Hematopoietic multipotent progenitor cell (in vitro differentiated cells): Measurements from ENCODE around the gene INHA. TPM values are rescaled to one million over a fixed set of nuclear protein-coding genes. Genes with fewer than 3 reads are reported as not detected.

Experiments used
- DNase-seq, 3 donors: peaks; one replicate each; pipeline ENCODE4 v3.0.0-alpha.2; 2011 to 2015; ENCODE audit warnings: low read depth in 2 of 3, low spot score in 2 of 3
- total RNA-seq: library from RNA; depleted of rRNA; stranded (reverse); fragments of >200 nt; gene quantifications from one replicate; pipeline ENCODE4 v1.2.3, GENCODE V29; 2012

The INHA gene
- total RNA-seq, 1 donor: 0.27 TPM

DNA sequence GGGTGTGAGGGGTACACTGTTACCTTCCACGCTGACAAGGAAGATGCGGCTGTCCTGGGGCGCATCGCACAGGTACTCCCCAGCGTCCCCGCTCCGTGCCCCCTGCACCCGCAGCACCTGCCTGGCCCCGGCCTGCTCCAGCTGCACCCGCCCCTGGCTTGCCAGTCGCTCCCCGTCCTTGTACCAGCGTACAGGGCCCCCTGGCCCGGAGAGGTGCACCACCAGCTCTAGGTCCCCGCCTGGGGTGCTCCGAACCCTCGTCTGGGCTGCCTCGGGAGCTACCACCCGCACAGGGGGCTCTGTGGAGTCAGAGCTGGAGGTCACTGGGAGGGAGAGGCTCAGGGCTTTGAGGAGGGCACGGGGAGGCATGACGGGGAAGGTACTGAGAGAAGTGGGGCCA is 14.8 kb upstream of the INHA start:
- no peak for DNase-seq

DNA sequence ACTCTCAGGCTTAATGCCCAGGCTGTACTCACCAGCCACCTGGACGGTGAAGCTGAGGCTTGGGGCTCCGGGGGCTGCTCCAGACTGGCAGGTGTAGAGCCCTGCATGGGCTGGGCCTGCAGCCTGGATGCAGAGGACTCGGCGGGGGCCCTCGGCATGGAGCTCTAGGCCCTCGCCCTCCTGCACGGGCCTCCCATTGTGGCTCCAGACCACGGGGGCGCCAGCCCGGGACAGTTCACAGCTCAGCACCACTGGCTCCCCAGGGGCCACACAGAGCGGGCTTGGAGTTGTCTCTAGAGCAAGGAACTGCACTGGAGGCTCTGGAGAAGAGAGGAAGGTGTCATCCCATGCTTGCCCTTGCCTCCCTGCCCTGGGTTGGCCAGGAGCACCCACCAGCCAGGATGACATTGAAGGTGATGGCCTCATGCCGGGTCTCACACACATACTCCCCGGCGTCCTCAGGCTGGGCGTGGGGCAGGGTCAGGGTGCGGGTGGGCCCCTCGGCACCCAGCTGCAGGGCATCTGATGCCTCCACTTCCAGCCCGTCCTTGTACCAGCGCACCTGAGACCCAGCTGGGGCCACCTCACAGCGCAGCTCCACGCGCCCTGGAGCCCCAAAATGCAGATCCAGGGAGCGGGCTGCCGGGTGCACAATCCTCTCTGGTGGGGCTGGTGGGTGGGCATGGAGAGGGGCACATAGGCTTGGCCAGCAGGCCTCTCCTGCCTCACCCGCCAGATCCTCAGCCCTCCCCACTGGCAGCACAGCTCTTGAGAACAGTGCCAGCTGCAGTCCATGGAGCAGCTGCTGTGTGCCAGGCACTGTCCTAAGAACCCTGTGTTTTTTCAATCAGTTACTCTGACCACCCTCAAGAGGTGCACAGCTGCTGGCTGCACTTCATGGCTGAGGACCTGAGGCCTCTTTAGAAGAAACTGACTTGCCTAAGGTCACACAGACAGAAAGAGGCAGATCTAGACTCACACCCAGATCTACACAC is 14.0 kb upstream of the INHA start:
- no peak for DNase-seq

GRCh38 chr2:219559156-219559915 is 12.8 kb upstream of the INHA start:
- no peak for DNase-seq

- peak in 1 of 3 donors; percentile 21 for DNase-seq
Measured at GRCh38 chr2:219560037-219560892, 11.8 kb upstream of the INHA start.

DNA sequence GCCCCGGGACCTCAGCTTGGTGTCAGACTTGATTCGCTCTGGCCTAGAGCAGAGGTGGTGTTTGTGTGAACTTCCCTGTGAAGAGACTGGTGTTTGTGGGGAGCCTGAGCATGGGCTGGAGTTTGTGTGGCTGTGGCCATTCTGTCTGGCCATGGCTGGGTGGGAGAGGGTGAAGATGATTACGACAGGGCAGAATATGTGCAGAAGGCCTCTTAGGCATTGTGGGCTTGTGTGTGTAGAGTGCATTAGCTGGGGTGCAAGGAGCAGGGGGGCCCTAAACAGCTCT is 11.3 kb upstream of the INHA start:
- no peak for DNase-seq

GRCh38 chr2:219561179-219562048 is 10.7 kb upstream of the INHA start:
- no peak for DNase-seq

DNA sequence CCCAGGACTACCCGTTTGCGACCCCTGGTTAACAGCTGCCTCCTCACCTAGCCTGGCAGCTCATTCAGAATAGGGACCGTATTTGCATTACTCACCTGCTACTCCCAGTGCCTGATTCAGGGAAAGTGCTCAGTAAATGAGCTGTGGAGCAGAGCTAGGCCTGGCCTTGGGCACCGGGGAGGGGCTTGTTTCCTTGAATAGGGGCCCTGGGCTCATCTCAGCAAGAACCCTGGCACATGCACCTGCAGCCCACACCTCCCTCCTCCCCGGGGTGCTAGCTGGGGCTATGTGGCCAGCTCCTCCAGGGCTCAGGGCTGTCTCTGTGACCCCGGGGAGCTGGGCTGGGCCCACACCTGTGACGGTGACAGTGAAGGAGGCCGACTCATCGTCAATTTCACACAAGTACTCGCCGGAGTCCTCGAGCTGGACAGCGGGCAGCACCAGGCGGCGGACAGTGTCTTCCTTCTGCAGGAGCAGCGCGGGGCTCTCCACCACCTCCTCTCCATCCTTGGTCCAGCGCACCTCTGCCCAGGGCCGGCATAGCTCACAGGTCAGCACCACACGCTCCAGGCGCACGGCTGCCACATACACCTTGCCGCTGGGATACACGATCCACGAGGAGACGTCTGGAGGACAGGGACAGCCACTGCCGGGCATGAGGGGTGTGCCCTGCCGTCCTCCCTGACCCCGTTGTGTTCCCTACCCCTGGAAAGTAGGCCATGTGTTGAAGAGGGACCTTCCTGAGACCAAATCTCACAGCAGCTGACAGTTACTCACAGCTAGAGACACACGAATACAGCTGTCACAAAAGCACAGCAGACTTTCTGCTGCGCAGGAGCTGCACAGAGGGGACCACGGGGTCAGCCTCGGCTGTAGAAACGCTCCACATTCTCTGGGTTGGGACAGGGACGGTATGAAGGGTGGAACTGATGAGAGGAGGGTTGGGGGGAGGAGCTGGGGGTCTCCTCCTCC is 9.8 kb upstream of the INHA start:
- DNase-seq: no peak

GRCh38 chr2:219563271-219563928 is 8.7 kb upstream of the INHA start:
- DNase-seq: no peak

DNA sequence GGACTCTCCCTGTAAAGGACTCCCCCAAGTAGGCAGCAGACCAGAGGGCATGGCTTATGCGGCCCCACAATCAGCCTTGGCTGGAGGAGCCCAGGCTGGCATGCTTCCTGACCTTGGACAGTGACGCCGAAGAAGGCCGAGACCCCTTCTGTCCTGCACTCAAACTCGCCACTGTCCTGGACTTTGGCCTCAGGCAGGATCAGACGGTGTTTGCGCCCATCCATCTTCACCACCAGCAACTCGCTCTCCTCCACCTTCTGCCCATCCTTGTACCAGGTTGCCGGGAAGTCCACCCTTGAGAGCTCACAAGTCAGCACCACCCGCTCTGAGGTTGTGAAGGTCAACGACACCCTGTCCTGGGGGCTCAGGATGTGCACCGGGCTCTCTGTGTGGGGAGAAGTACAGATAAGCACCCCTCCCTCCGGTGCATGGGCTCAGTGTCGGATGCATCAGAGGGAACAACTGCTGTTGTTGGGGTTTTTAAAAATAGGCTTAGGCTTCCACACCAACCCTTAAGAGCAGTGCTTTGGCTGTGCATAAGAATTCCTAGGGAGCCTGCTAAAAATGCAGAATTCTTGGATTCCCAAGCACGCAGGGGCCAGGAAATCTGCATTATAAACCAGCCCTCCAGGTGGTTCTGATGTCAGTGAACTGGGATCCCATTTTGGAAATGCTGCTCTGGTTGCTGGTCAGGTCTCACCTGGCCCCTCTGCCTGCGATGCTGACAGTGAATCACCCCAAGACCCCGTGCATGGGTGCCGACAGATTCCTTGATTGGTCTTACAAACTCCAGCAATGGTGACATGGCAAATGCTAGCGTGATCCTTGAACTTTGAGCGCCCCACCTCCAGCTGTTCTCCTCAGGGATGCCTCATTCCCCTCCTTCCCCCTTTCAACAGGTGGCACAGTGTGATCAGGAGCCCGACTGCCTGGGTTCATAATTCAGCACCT is 6.7 kb upstream of the INHA start:
- no peak for DNase-seq

- no peak for DNase-seq
Measured at GRCh38 chr2:219566640-219567039, 5.5 kb upstream of the INHA start.

DNA sequence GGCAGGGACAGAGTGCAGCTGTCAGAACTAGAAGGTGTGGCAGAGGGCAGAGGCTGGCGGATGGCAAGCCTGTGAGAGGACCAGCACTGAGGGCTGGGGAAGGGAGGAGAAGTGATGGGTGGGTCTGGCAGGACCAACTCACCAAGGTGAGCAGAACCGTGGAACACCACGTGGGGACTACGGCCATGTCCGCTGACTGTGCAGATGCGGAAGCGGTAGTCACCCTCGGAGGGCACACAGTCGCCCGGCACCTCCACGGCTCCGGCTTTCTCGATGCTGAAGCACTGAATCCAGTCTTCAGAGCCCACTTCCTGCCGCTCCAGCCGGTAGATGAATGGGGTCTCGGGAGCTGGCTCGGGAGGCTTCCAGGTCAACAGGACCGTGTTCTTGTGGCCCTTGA is 5.0 kb upstream of the INHA start:
- no peak for DNase-seq

DNA sequence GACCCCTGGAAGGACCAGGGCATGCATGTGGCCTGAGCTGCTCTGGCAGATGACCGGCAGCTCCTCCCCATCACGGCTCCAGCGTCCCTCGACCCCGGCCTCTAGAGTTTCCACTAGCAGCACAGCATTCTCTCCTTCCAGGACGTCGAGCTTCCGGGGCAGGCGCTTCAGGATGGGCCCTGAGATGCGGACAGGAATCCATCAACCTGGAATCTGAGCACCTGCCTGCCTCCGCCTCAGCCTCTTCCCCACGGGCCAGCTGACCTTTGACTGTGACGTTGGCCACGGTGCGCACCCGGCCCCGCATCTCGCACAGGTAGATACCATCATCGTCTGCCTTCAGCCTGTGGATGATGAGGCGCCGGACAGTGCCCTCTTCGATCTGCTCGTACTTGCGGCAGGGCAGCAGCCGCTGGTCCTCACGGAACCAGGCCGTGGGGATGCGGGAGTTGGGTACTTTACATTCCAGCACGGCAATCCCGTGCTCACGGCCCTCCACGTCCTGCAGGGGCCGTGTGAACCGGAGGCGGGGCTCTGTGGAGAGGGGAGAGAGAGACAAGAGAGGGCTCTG is 4.2 kb upstream of the INHA start:
- DNase-seq: no peak

DNA sequence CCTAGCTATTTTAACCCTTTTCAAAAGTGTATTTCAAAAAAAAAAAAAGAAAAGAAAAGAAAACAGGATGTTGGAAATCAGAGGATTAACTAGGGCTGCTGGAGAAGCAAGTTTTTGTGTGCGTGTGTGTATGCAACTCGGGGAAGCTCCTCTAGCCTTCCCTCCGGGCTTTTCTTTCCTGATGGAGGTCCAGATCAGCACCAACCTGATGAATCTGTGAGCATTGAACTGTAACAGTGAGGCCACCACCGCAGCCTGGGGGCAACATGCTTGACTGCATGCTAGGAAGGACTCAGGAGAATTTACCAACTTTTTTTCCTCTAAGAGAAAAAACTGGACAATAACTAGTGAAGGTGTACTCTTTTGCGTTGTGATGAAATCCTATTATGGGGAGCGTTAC is 3.1 kb upstream of the INHA start:
- DNase-seq: no peak

DNA sequence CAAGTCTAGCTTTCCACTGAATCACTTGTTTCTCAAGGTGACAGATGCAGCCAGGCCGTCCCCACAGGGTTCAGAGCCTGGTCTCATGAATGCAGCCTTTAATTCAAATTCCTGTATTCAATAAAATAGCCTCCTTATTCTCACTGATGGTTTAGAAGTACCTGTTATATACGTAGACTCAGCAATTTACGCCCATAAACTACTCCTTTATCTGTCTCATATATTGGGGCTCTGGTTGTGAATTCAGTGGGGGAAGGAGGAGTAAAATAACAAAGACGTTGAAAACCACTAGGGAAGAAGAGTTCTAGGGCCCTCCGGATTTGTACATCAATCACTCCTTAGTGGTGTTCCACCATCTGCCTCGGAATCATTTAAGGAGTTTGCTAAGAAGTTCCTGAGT is 2.5 kb upstream of the INHA start:
- no peak for DNase-seq

GRCh38 chr2:219570194-219570923 is 1.8 kb upstream of the INHA start:
- no peak for DNase-seq

GRCh38 chr2:219570924-219571310 is 1.2 kb upstream of the INHA start:
- peak in 1 of 3 donors; percentile 14 for DNase-seq
